Measurements from ENCODE around the gene ADCY1.

The ADCY1 gene

DNA sequence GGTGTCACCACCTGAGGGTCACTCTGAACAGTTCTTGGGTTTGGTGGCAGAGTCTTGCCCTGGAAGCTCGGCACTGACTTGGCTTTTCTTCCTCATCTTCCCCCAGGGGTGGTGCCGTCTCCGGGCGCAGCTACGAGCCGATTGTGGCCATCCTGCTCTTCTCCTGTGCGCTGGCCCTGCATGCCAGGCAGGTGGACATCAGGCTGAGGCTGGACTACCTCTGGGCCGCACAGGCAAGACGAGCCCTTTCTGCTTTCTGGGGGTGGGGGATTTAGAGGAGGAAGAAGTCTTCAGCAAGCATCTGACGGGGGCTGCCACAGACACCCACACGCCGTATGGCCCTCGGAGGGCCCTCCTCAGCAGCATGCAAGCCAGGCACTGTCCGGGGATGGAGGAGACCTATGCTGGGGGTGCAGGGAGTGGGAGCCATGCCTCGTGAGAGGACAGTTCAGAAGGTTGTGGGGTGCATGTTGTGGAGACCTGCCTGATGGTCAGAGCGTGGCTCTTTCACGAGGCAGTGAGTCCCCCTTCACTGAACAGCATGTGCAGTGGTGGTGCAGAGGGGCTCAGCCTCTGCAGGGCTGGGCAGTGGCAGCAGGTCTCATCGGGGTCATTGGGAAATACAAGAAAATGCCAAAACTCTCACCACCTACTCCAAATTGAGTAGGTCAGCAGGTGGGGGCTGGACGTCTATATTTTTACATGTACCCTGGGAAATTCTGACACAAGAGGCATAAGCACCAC is 112.4 kb downstream of the ADCY1 start:
- H3K4me1 Mint-ChIP-seq = no peaks in the 10 kb centered on the region
- DNase-seq = no peak
- TF ChIP-seq, protein P1, sequence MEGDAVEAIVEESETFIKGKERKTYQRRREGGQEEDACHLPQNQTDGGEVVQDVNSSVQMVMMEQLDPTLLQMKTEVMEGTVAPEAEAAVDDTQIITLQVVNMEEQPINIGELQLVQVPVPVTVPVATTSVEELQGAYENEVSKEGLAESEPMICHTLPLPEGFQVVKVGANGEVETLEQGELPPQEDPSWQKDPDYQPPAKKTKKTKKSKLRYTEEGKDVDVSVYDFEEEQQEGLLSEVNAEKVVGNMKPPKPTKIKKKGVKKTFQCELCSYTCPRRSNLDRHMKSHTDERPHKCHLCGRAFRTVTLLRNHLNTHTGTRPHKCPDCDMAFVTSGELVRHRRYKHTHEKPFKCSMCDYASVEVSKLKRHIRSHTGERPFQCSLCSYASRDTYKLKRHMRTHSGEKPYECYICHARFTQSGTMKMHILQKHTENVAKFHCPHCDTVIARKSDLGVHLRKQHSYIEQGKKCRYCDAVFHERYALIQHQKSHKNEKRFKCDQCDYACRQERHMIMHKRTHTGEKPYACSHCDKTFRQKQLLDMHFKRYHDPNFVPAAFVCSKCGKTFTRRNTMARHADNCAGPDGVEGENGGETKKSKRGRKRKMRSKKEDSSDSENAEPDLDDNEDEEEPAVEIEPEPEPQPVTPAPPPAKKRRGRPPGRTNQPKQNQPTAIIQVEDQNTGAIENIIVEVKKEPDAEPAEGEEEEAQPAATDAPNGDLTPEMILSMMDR (IDR thresholded peaks at IDR 0.05) = no peak
- no peaks in the 10 kb centered on the region for H3K9me3 Mint-ChIP-seq
- H3K4me3 Mint-ChIP-seq = no peak overlapping the region
- H3K27ac Mint-ChIP-seq = no peak overlapping the region
- H3K36me3 Mint-ChIP-seq (ENCODE audit: low read depth) = no peaks in the 10 kb centered on the region
- peaks cover 4% of the 10 kb centered on the region for H3K27me3 Mint-ChIP-seq (ENCODE audit: low read depth, poor library complexity)

DNA sequence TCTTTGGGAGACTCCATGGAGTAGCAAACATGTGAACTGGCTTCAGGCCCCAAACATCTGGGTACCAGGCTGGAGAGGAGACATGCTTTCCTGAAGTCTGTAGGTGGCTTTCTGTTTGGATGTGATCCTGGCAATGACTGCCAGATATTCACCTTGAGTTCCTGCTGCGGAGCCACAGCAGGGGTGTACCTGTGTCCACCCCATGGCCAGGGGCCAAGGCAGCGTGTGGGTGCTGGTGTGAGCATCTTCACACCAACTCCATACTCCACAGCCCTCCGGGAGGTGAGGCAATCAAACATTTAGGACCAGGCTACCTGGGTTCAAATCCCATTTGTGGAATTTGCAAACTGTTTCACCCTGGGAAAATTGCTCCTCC is 113.0 kb downstream of the ADCY1 start:
- H3K27ac Mint-ChIP-seq = no peak overlapping the region
- H3K27me3 Mint-ChIP-seq (ENCODE audit: low read depth, poor library complexity) = peaks cover 6% of the 10 kb centered on the region
- DNase-seq = no peak
- no peak overlapping the region for H3K4me3 Mint-ChIP-seq
- H3K4me1 Mint-ChIP-seq = no peaks in the 10 kb centered on the region
- H3K36me3 Mint-ChIP-seq (ENCODE audit: low read depth) = no peaks in the 10 kb centered on the region
- no peaks in the 10 kb centered on the region for H3K9me3 Mint-ChIP-seq
- TF ChIP-seq, protein P1 (IDR thresholded peaks at IDR 0.05) = no peak

DNA sequence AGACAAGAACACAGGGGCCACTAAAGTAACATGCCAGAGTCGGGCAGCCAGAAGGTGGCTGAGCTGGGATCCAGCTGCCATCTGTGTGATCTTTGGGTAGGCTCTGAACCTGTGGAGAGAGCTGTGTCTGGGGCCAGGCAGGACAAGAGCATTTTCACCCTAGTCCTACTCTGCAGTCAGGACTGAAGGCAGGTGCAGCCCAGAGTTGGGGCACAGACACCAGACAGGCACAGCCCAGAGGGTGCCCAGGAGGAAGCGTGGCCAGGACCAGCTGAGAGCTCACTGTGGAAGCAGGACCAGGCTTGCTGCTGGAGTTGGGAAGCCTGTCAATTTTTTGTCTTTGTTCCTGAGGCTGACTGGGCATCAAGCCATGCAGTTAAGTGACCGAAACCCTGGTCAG is 113.6 kb downstream of the ADCY1 start:
- Mint-ChIP-seq H3K9me3 (no peaks in the 10 kb centered on the region), H3K36me3 (ENCODE audit: low read depth) (peaks cover 4% of the 10 kb centered on the region), H3K4me1 (no peaks in the 10 kb centered on the region), H3K27me3 (ENCODE audit: low read depth, poor library complexity) (peaks cover 6% of the 10 kb centered on the region), H3K4me3 (no peak overlapping the region), H3K27ac (no peak overlapping the region)
- no peak for DNase-seq
- TF ChIP-seq, protein P1 (IDR thresholded peaks at IDR 0.05) = no peak

GRCh38 chr7:45688382-45688781 is 114.2 kb downstream of the ADCY1 start:
- no peak overlapping the region for H3K4me3 Mint-ChIP-seq

GRCh38 chr7:45689011-45689796 is 115.0 kb downstream of the ADCY1 start:
- H3K36me3 Mint-ChIP-seq (ENCODE audit: low read depth) = peaks cover 7% of the 10 kb centered on the region
- H3K27ac Mint-ChIP-seq = peak overlapping the region; percentile 66
- H3K4me1 Mint-ChIP-seq = no peaks in the 10 kb centered on the region
- DNase-seq = no peak
- TF ChIP-seq, protein P1 (IDR thresholded peaks at IDR 0.05) = no peak
- no peak overlapping the region for H3K4me3 Mint-ChIP-seq
- peaks cover 6% of the 10 kb centered on the region for H3K27me3 Mint-ChIP-seq (ENCODE audit: low read depth, poor library complexity)
- H3K9me3 Mint-ChIP-seq = no peaks in the 10 kb centered on the region

More at GRCh38 chr7:45688382-45688781, 114.2 kb downstream of the ADCY1 start:
- TF ChIP-seq, protein P1 (IDR thresholded peaks at IDR 0.05) = no peak
- Mint-ChIP-seq H3K27ac (no peak overlapping the region), H3K36me3 (ENCODE audit: low read depth) (peaks cover 7% of the 10 kb centered on the region), H3K27me3 (ENCODE audit: low read depth, poor library complexity) (peaks cover 6% of the 10 kb centered on the region), H3K4me1 (no peaks in the 10 kb centered on the region), H3K9me3 (no peaks in the 10 kb centered on the region)
- DNase-seq = no peak
